Measurements from ENCODE around the gene COL23A1.

COL23A1 gene

GRCh38 chr5:178477802-178478201, 112.4 kb downstream of the COL23A1 start:
- no peak for DNase-seq (ENCODE audit: low read depth)
- H3K4me3 ChIP-seq (ENCODE audit: low read length) = no peak overlapping the region
- no peak for TF ChIP-seq CTCF (IDR thresholded peaks at IDR 0.05; ENCODE audit: insufficient read depth, low read depth, low read length, missing control alignments)

- TF ChIP-seq CTCF (IDR thresholded peaks at IDR 0.05; ENCODE audit: insufficient read depth, low read depth, low read length, missing control alignments) = no peak
- no peak for DNase-seq (ENCODE audit: low read depth)
- no peak overlapping the region for H3K4me3 ChIP-seq (ENCODE audit: low read length)
Measured at GRCh38 chr5:178476972-178477754, 113.0 kb downstream of the COL23A1 start.

GRCh38 chr5:178476531-178476930, 113.7 kb downstream of the COL23A1 start:
- no peak for TF ChIP-seq CTCF (IDR thresholded peaks at IDR 0.05; ENCODE audit: insufficient read depth, low read depth, low read length, missing control alignments)
- H3K4me3 ChIP-seq (ENCODE audit: low read length) = no peak overlapping the region
- no peak for DNase-seq (ENCODE audit: low read depth)

GRCh38 chr5:178475422-178475821, 114.8 kb downstream of the COL23A1 start:
- TF ChIP-seq CTCF (IDR thresholded peaks at IDR 0.05; ENCODE audit: insufficient read depth, low read depth, low read length, missing control alignments) = no peak
- DNase-seq (ENCODE audit: low read depth) = no peak
- no peak overlapping the region for H3K4me3 ChIP-seq (ENCODE audit: low read length)

GRCh38 chr5:178474562-178475184, 115.5 kb downstream of the COL23A1 start:
- H3K4me3 ChIP-seq (ENCODE audit: low read length) = no peak overlapping the region
- no peak for DNase-seq (ENCODE audit: low read depth)
- no peak for TF ChIP-seq CTCF (IDR thresholded peaks at IDR 0.05; ENCODE audit: insufficient read depth, low read depth, low read length, missing control alignments)

- no peak for DNase-seq (ENCODE audit: low read depth)
- no peak overlapping the region for H3K4me3 ChIP-seq (ENCODE audit: low read length)
- TF ChIP-seq CTCF (IDR thresholded peaks at IDR 0.05; ENCODE audit: insufficient read depth, low read depth, low read length, missing control alignments) = no peak
Measured at GRCh38 chr5:178473854-178474253, 116.3 kb downstream of the COL23A1 start.

All from epithelial cell of esophagus (primary cell).